ENCODE results near the gene FMN1. TPM values are rescaled to one million over a fixed set of nuclear protein-coding genes. Genes with fewer than 3 reads are reported as not detected.
"Not testable (repeated sequence)": the region's sequence is repeated elsewhere in the genome, so short reads cannot be mapped to it uniquely, and the experiment has no call there.

Gene FMN1
- total RNA-seq, 1 experiment from 2014 or later, result 1.2 TPM

GRCh38 chr15:32851572-32851971, 342.9 kb downstream of the FMN1 start:
- DNase-seq (ENCODE audit: unreplicated experiment), result peak; percentile 59
- H3K36me3 Mint-ChIP-seq (ENCODE audit: insufficient read depth, unreplicated experiment), result no peaks in the 10 kb centered on the region
- H3K27me3 Mint-ChIP-seq (ENCODE audit: insufficient read depth, unreplicated experiment), result no peaks in the 10 kb centered on the region
- no peak for TF ChIP-seq CTCF (IDR thresholded peaks at IDR 0.05; ENCODE audit: unreplicated experiment)
- peaks cover 36% of the 10 kb centered on the region for H3K4me1 Mint-ChIP-seq (ENCODE audit: insufficient read depth, unreplicated experiment)
- no peak overlapping the region for H3K4me3 Mint-ChIP-seq (ENCODE audit: unreplicated experiment)
- H3K27ac Mint-ChIP-seq (ENCODE audit: low read depth, unreplicated experiment), result peak overlapping the region; percentile 81
- intact Hi-C loops (cut with micrococcal nuclease), result no loop called here
- no TSS peak for BruUV-seq (replicated peaks)
- no peaks in the 10 kb centered on the region for H3K9me3 Mint-ChIP-seq (ENCODE audit: unreplicated experiment)
- CTCF ChIA-PET, result interaction anchor here (0.8 to 2.0 kb wide), 8 partner anchors 13 to 192 kb away, joined by 3 to 7 read pairs (median 5); no protein-coding TSS in a partner anchor
- POLR2A ChIA-PET, result interaction anchor here (0.5 to 1.1 kb wide), 5 partner anchors 15 to 1736 kb away, joined by 3 read pairs; no protein-coding TSS in a partner anchor

GRCh38 chr15:32849769-32850668, 344.5 kb downstream of the FMN1 start:
- intact Hi-C loops (cut with micrococcal nuclease), result loop anchor here (1.0 to 10.0 kb wide), 2 partner anchors 166 to 285 kb away; no protein-coding TSS in a partner anchor
- H3K27ac Mint-ChIP-seq (ENCODE audit: low read depth, unreplicated experiment), result peak overlapping the region; percentile 81
- no TSS peak for BruUV-seq (replicated peaks)
- H3K4me3 Mint-ChIP-seq (ENCODE audit: unreplicated experiment), result no peak overlapping the region
- peak; percentile 86 for DNase-seq (ENCODE audit: unreplicated experiment)
- ChIA-PET CTCF (interaction anchor here (0.5 to 2.0 kb wide), 9 partner anchors 86 to 217 kb away, joined by 3 to 7 read pairs (median 4); no protein-coding TSS in a partner anchor), POLR2A (interaction anchor here (0.9 to 1.8 kb wide), 4 partner anchors 17 to 191 kb away, joined by 3 to 5 read pairs (median 4); no protein-coding TSS in a partner anchor)
- no peaks in the 10 kb centered on the region for H3K27me3 Mint-ChIP-seq (ENCODE audit: insufficient read depth, unreplicated experiment)
- peaks cover 31% of the 10 kb centered on the region for H3K4me1 Mint-ChIP-seq (ENCODE audit: insufficient read depth, unreplicated experiment)
- no peak for TF ChIP-seq CTCF (IDR thresholded peaks at IDR 0.05; ENCODE audit: unreplicated experiment)
- no peaks in the 10 kb centered on the region for H3K9me3 Mint-ChIP-seq (ENCODE audit: unreplicated experiment)
- no peaks in the 10 kb centered on the region for H3K36me3 Mint-ChIP-seq (ENCODE audit: insufficient read depth, unreplicated experiment)

- H3K27ac Mint-ChIP-seq (ENCODE audit: low read depth, unreplicated experiment); DNase-seq (ENCODE audit: unreplicated experiment); H3K27me3 Mint-ChIP-seq (ENCODE audit: insufficient read depth, unreplicated experiment); H3K9me3 Mint-ChIP-seq (ENCODE audit: unreplicated experiment); BruUV-seq (replicated peaks); H3K4me3 Mint-ChIP-seq (ENCODE audit: unreplicated experiment); POLR2A ChIA-PET; H3K36me3 Mint-ChIP-seq (ENCODE audit: insufficient read depth, unreplicated experiment): not testable (repeated sequence)
- peaks cover 17% of the 10 kb centered on the region for H3K4me1 Mint-ChIP-seq (ENCODE audit: insufficient read depth, unreplicated experiment)
- CTCF ChIA-PET, result interaction anchor here (0.9 to 5.3 kb wide), 4 partner anchors 10 to 189 kb away, joined by 10 to 74 read pairs (median 28); no protein-coding TSS in a partner anchor
- intact Hi-C loops (cut with micrococcal nuclease), result loop anchor here (10.0 kb wide), 1 partner anchor 288 kb away; no protein-coding TSS in a partner anchor
Measured at GRCh38 chr15:32846671-32847070, 347.8 kb downstream of the FMN1 start.

GRCh38 chr15:32844118-32844711, 350.3 kb downstream of the FMN1 start:
- H3K27ac Mint-ChIP-seq (ENCODE audit: low read depth, unreplicated experiment), result no peak overlapping the region

More at GRCh38 chr15:32844118-32844711, 350.3 kb downstream of the FMN1 start:
- ChIA-PET POLR2A (interaction anchor here (0.7 to 1.4 kb wide), 3 partner anchors 45 to 92 kb away, joined by 3 to 4 read pairs (median 3); no protein-coding TSS in a partner anchor), CTCF (interaction anchor here (0.6 to 5.3 kb wide), 68 partner anchors 8 to 1888 kb away, joined by 3 to 74 read pairs (median 5); no protein-coding TSS in a partner anchor)
- Mint-ChIP-seq H3K27me3 (ENCODE audit: insufficient read depth, unreplicated experiment) (no peaks in the 10 kb centered on the region), H3K4me1 (ENCODE audit: insufficient read depth, unreplicated experiment) (no peaks in the 10 kb centered on the region), H3K4me3 (ENCODE audit: unreplicated experiment) (no peak overlapping the region), H3K9me3 (ENCODE audit: unreplicated experiment) (no peaks in the 10 kb centered on the region), H3K36me3 (ENCODE audit: insufficient read depth, unreplicated experiment) (no peaks in the 10 kb centered on the region)
- intact Hi-C loops (cut with micrococcal nuclease), result loop anchor here (1.0 to 10.0 kb wide), 6 partner anchors 38 to 291 kb away; no protein-coding TSS in a partner anchor
- BruUV-seq (replicated peaks), result no TSS peak
- DNase-seq (ENCODE audit: unreplicated experiment), result peak; percentile 50
- peak; percentile 61 for TF ChIP-seq CTCF (IDR thresholded peaks at IDR 0.05; ENCODE audit: unreplicated experiment)

Measured in MCF 10A (cell line).